ENCODE results near the gene ZG16. TPM values are rescaled to one million over a fixed set of nuclear protein-coding genes. Genes with fewer than 3 reads are reported as not detected.
"Not testable (repeated sequence)": the region's sequence is repeated elsewhere in the genome, so short reads cannot be mapped to it uniquely, and the experiment has no call there.

ZG16 gene
- total RNA-seq, 1 donor from 2014 or later = not detected

DNA sequence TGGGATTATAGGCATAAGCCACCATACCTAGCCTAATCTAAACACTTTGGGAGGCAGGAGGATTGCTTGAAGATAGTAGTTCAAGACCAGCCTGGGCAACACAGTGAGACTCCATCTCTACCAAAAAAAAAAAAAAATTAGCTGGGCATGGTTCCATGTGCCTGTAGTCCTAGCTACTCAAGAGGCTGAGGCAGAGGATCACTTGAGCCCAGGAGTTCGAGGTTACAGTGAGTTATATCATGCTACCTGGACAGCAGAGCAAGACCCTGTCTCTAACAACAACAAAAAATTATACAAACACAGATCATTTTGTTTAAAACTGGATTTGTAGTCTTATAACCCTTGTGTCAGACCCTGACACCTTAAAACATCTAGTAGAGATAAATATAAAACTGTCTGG, 24.5 kb upstream of the ZG16 start:
- no peak overlapping the region for H3K4me3 Mint-ChIP-seq

DNA sequence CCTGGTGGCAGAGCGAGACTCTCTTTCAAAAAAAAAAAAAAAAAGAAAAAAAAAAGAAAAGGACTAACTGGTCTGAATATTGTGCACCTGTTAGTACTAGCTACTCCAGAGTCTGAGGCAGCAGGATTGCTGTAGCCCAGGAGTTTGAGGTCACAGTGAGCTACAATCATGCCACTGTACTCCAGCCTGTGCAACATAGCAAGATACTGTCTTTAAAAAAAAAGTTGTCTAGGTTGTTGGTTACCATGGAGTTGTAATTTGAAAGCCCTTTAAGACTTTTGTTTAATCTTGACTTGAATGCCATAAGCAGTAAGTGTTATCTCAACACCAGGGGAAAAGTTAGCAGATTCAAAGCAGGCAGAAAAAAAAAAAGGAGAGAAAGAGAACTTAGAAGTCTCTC, 21.4 kb upstream of the ZG16 start:
- ATAC-seq (ENCODE audit: low read depth) (no peak), DNase-seq (no peak)
- Mint-ChIP-seq H3K36me3 (ENCODE audit: low read depth) (no peaks in the 10 kb centered on the region), H3K27ac (no peak overlapping the region), H3K9me3 (no peaks in the 10 kb centered on the region), H3K4me1 (peaks cover 27% of the 10 kb centered on the region), H3K4me3 (no peak overlapping the region), H3K27me3 (no peaks in the 10 kb centered on the region)
- CTCF ChIA-PET = interaction anchor here (1.5 kb wide), 1 partner anchor 31 kb away, joined by 3 read pairs; no protein-coding TSS in a partner anchor
- TF ChIP-seq, protein P1, sequence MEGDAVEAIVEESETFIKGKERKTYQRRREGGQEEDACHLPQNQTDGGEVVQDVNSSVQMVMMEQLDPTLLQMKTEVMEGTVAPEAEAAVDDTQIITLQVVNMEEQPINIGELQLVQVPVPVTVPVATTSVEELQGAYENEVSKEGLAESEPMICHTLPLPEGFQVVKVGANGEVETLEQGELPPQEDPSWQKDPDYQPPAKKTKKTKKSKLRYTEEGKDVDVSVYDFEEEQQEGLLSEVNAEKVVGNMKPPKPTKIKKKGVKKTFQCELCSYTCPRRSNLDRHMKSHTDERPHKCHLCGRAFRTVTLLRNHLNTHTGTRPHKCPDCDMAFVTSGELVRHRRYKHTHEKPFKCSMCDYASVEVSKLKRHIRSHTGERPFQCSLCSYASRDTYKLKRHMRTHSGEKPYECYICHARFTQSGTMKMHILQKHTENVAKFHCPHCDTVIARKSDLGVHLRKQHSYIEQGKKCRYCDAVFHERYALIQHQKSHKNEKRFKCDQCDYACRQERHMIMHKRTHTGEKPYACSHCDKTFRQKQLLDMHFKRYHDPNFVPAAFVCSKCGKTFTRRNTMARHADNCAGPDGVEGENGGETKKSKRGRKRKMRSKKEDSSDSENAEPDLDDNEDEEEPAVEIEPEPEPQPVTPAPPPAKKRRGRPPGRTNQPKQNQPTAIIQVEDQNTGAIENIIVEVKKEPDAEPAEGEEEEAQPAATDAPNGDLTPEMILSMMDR (IDR thresholded peaks at IDR 0.05) = no peak
- intact Hi-C loops (cut with micrococcal nuclease) = no loop called here
- POLR2A ChIA-PET = interaction anchor here (0.6 to 1.5 kb wide), 3 partner anchors 11 to 54 kb away, joined by 3 to 5 read pairs (median 4); no protein-coding TSS in a partner anchor

More for the DNA sequence above, 24.5 kb upstream of the ZG16 start:
- Mint-ChIP-seq H3K36me3 (ENCODE audit: low read depth) (peaks cover 7% of the 10 kb centered on the region), H3K27me3 (no peaks in the 10 kb centered on the region), H3K27ac (peak overlapping the region; percentile 18), H3K4me1 (peaks cover 30% of the 10 kb centered on the region), H3K9me3 (no peaks in the 10 kb centered on the region)
- DNase-seq = no peak
- intact Hi-C loops (cut with micrococcal nuclease) = no loop called here
- ChIA-PET CTCF (interaction anchor here (0.6 to 1.6 kb wide), 3 partner anchors 30 to 33 kb away, joined by 3 to 6 read pairs (median 3); no protein-coding TSS in a partner anchor), POLR2A (interaction anchor here (0.7 to 1.9 kb wide), 4 partner anchors 21 to 207 kb away, joined by 4 to 10 read pairs (median 7); partner anchors contain the start of gene KIF22)
- no peak for ATAC-seq (ENCODE audit: low read depth)
- TF ChIP-seq, protein P1 (IDR thresholded peaks at IDR 0.05) = no peak

DNA sequence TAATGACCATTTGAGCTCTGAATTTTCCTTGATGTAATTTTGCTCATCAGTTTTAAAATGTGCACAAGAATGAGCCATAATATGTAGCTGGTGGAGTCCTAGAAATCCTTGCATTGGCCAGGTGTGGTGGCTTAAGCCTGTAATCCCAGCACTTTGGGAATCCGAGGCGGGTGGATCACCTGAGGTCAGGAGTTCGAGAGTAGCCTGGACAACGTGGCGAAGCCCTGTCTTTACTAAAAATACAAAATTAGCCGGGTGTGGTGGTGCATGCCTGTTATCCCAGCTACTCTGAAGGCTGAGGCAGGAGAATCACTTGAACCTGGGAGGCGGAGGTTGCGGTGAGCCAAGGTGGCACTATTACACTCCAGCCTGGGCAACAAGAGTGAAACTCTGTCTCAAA, 21.0 kb upstream of the ZG16 start:
- H3K27ac Mint-ChIP-seq; intact Hi-C loops (cut with micrococcal nuclease); H3K36me3 Mint-ChIP-seq (ENCODE audit: low read depth); H3K9me3 Mint-ChIP-seq; DNase-seq; ATAC-seq (ENCODE audit: low read depth); H3K4me3 Mint-ChIP-seq; H3K27me3 Mint-ChIP-seq: not testable (repeated sequence)
- peaks cover 27% of the 10 kb centered on the region for H3K4me1 Mint-ChIP-seq
- CTCF ChIA-PET = interaction anchor here (1.5 kb wide), 1 partner anchor 30 kb away, joined by 3 read pairs; no protein-coding TSS in a partner anchor
- POLR2A ChIA-PET = interaction anchor here (0.6 to 1.5 kb wide), 3 partner anchors 12 to 55 kb away, joined by 3 to 5 read pairs (median 4); no protein-coding TSS in a partner anchor

DNA sequence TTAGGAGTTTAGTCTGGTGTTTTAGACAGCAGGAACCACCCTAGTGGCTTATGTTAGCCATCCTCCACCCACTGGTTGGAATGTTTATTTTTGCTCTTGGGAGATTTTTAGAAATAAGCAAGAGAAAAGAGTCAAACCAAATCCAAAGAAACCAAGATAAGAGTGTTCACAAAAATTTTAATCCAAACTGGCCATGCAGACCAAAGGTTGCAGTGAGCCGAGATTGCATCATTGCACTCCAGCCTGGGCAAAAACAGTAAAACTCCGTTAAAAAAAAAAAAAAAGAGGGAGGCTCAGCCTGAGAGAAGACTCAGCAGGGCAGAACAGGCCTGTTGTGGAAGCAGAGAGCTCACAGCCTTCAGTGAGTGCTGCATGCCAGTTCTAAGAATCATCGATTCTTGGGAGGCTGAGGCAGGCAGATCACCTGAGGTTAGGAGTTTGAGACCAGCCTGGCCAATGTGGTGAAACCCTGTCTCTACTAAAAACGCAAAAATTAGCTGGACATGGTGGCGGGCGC, 20.0 kb upstream of the ZG16 start:
- Mint-ChIP-seq H3K4me1 (peaks cover 27% of the 10 kb centered on the region), H3K27ac (no peak overlapping the region)

DNA sequence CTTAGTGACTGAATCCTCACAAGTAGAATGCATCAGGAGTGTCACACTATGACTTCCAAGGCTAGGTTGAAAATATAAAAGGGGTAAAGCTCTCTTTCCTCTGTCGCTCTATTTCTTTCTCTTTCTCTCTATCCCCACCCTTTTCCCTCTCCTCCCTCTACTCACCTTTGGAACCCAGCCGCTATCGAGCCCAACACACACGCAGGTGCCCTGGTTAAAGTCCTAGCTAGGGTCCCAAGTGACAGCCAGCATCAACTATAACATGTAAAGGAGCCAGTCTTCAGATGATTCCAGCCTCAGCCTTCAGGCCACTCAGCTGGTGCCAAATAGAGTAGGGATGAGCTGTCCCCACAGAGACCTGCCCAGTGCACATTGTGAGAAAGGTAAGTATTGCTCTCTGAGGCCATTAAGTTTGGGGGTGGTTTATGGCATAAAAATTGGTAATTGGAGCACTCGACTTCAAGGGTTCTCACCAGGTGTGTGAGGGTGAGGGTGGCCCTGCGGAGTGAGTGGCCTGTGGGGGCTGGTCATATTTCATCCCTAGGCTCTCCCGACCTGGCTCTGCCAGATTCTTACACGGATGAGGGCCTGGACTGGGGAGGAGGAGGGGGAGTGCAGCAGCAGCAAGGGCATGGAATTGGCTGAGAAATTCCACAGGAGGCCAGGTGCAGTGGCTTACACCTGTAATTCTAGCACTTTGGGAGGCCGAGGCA, 17.3 kb upstream of the ZG16 start:
- ATAC-seq (ENCODE audit: low read depth) = no peak
- H3K9me3 Mint-ChIP-seq = no peaks in the 10 kb centered on the region
- no peak overlapping the region for H3K27ac Mint-ChIP-seq
- TF ChIP-seq, protein P1 (IDR thresholded peaks at IDR 0.05) = no peak
- H3K4me3 Mint-ChIP-seq = no peak overlapping the region
- intact Hi-C loops (cut with micrococcal nuclease) = no loop called here
- peaks cover 14% of the 10 kb centered on the region for H3K4me1 Mint-ChIP-seq
- no peaks in the 10 kb centered on the region for H3K27me3 Mint-ChIP-seq
- DNase-seq = no peak
- no peaks in the 10 kb centered on the region for H3K36me3 Mint-ChIP-seq (ENCODE audit: low read depth)
- ChIA-PET CTCF (no interaction called here), POLR2A (interaction anchor here (0.6 kb wide), 1 partner anchor 541 kb away, joined by 3 read pairs; no protein-coding TSS in a partner anchor)

More for the DNA sequence above, 20.0 kb upstream of the ZG16 start:
- Mint-ChIP-seq H3K36me3 (ENCODE audit: low read depth) (no peaks in the 10 kb centered on the region), H3K27me3 (no peaks in the 10 kb centered on the region), H3K9me3 (no peaks in the 10 kb centered on the region), H3K4me3 (no peak overlapping the region)
- ATAC-seq (ENCODE audit: low read depth) (no peak), DNase-seq (no peak)
- TF ChIP-seq, protein P1 (IDR thresholded peaks at IDR 0.05) = no peak
- POLR2A ChIA-PET = no interaction called here
- CTCF ChIA-PET = interaction anchor here (1.2 to 1.3 kb wide), 2 partner anchors 46 to 57 kb away, joined by 3 read pairs; no protein-coding TSS in a partner anchor
- intact Hi-C loops (cut with micrococcal nuclease) = no loop called here

DNA sequence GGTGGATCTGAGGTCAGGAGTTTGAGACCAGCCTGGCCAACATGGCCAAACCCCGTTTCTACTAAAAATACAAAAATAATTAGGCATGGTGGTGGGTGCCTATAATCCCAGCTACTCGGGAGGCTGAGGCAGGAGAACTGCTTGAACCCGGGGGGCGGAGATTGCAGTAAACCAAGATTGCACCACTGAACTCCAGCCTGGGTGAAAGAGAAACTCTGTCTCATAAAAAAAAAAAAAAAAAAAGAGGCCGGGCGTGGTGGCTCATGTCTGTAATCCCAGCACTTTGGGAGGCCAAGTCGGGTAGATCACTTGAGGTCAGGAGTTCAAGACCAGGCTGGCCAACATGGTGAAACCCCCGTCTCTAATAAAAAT, 16.8 kb upstream of the ZG16 start:
- CTCF ChIA-PET = not testable (repeated sequence)

More for the DNA sequence above, 16.8 kb upstream of the ZG16 start:
- POLR2A ChIA-PET = interaction anchor here (0.6 kb wide), 1 partner anchor 541 kb away, joined by 3 read pairs; no protein-coding TSS in a partner anchor
- H3K27me3 Mint-ChIP-seq; intact Hi-C loops (cut with micrococcal nuclease); ATAC-seq (ENCODE audit: low read depth); DNase-seq; H3K36me3 Mint-ChIP-seq (ENCODE audit: low read depth); H3K4me3 Mint-ChIP-seq; H3K9me3 Mint-ChIP-seq; H3K27ac Mint-ChIP-seq: not testable (repeated sequence)
- H3K4me1 Mint-ChIP-seq = peaks cover 11% of the 10 kb centered on the region
